NCI-H1930 (cell line): ENCODE data around the gene ADGRB3.
"Not testable (repeated sequence)": the region's sequence is repeated elsewhere in the genome, so short reads cannot be mapped to it uniquely, and the experiment has no call there.

Source experiments
- DNase-seq, 2 experiments: peaks; one replicate each; lab custom pipeline; 2025; lab: John Stamatoyannopoulos, UW

The ADGRB3 gene

DNA sequence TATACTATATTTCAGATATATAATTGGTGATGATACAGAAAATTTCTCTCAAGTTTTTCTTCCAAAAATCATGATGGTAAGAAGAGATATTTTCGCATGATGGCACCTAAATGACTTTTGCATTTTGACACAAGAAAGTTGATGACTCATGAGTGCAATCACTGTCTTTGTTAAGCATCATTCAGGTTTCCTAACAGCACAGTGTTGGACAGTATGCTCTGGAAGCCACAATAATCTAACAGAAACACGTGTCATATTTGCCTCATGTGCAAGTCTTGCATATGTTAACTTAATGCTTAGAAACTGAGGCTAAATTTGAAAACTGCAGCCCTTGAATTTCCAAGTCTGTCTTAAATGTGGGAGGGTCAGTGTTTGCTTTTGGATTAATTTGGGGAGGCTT lies 628.2 kb downstream of the ADGRB3 start:
- no peak for DNase-seq

DNA sequence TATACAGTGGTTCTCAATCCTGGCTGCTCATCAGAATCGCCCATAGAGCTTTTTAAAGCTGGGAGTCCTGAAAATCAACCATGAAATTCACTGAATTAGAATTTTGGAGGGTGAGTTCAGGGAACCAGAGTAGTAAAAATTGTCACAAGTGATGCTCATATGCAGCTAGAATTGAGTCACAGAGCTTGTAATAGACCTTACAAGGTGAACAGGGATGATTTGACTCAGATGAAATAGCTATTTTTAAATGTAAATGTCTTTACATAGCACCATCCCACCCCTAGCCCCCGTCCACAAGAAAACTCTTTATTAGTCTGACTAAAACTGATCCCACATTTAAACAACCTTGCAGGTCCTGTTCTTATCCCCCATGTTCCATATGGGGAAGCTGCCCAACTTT lies 630.0 kb downstream of the ADGRB3 start:
- no peak for DNase-seq

DNA sequence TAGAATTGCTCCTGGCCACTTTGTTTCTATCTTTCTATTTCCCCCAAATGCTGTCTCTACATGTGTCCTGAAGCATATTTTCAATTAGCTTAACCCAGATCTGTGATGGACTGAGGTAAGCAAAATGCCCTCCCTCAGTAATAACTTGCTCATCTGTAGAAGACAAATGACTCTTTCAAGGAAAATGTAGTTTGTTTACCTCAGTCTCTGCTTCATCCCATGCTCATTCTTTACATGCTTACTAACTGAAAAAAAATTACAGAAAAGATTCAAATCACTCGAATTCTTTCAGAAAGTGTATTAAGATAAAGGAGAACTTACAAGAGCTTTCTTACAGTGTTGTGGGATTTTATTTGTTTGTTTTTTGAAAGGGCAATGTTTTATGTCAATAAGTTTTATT lies 630.6 kb downstream of the ADGRB3 start:
- no peak for DNase-seq

- DNase-seq: no peak
These were observed 641.1 kb downstream of the ADGRB3 start for GRCh38 chr6:69276204-69276603.

DNA sequence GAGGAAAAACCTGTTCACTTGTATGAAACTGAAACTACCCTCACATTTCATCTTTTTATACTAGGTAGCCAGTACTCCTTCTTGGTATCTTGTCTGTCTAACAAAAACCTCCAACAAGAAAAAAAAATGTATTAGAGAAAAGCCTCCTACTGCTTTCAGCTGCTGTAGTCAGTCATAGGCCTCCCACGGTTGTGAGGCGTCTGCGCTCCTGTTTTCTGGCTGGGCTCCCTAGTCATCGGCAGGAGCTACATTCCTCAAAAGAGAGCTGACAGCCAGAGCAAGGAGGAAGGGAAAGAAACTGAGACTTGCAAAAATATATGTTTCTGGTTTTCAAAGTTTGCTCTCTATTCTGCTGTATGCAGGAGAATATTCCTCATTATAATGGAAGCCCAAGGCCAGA lies 644.7 kb downstream of the ADGRB3 start:
- DNase-seq: no peak

GRCh38 chr6:69280858-69281257 lies 645.8 kb downstream of the ADGRB3 start:
- DNase-seq: no peak

DNA sequence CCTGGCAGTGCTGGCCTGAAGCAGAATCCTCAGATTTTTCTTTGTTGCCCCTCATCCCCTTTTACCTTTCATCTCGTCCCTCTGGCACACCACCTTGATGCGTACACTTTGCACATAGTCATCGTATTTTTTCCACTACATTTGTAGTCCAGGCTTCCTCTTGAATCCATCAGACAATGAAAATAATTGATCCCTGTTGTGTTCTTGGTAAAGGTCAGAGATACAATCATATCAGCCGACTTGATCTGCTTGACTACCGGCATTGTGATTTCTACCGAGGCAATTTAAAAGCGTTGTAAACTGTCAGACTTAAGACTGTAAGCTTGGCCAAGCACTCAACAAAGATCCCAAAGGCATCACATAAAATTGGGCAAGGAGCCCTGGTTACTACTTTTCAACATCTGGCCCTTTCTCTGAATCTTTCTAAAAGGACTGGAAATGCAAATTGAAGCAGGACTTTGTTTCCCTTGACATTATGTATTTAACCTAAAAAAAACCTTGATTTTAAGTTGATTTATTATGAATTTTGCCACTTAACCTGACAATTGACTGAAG lies 649.2 kb downstream of the ADGRB3 start:
- DNase-seq: no peak

DNA sequence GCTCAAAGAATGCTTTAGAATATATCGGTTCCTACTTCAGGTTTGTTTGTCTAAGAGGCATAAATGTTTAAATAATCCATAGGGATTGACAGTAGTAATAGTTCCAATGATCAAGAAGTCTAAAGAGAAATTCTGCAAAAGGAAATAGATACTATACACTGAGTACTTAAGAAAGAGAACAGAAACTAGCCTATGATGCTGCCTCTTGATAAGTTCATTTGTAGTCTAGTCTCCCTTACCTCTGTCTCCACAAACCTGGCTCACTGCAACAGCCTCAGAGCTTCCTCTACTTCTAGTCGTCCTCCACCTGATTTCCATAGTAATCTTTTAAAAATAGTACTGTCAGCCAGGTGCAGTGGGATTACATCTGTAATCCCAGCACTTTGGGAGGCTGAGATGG lies 650.0 kb downstream of the ADGRB3 start:
- DNase-seq: no peak

DNA sequence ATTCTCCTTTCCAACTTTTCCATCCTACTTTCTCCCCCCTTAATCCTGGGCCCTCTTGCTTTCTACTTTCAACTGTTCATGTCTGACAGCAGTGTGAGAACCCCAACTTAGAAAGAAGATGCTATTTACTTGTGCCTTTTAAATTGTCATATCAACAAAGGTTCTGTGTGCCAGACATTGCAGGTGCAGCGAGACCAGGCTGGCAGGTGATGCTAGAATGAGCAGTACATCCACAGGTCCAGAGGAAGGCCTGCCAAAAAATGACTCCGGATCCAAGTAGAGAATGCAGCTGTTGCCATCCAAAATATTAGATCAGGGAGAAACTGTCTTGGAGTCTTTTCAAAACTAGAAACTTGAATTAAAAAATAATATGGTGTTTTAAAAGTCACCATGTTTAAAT lies 651.2 kb downstream of the ADGRB3 start:
- DNase-seq: no peak

DNA sequence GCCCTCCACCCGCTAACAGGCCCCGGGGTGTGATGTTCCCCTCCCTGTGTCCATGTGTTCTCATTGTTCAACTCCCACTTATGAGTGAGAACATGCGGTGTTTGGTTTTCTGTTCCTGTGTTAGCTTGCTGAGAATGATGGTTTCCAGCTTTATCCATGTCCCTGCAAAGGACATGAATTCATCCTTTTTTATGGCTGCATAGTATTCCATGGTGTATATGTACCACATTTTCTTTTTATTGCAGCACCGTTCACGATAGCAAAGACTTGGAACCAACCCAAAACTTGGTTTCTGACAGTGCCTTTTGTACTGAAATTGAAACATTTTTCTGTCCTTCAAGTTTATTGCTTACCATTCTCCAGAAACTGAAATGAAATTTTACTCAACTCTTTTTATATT lies 653.1 kb downstream of the ADGRB3 start:
- not testable (repeated sequence) for DNase-seq

DNA sequence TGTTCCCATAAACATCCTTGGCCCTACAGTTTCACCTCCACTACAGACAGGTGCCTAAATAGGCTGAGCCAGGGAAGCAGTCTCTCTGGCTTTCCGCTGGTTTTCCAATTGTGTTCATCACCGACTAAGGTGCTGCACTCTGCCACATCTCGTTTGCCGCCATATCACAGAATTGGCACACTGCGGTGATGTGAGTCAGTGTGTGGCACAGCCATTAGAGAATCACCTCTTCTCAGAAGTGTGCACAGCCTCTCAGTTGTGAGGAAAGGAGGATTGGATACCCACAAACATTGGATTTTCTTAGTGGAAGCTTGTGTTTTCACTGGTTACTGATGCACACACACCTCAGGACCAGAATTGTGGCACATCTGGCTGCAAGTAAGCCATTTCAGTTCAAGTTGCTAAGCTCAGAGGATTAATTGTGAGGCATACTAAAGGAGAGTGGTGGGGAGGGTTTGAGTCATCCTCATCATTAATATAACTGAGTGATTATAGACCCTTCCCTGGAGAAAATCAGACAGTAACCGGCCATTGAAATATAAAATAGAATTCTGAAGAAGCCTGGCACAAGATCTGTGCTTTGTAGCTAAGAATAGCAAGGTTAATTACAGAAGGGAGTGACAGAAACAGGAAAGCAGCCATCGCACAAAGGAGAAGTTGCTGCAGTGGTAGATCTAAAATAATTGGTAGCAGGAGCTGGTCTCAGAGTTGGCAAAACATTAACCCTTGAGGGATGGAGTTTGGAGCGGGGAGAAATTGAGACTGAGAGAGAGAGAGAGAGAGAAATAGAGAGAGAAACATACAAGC lies 654.8 kb downstream of the ADGRB3 start:
- no peak for DNase-seq

DNA sequence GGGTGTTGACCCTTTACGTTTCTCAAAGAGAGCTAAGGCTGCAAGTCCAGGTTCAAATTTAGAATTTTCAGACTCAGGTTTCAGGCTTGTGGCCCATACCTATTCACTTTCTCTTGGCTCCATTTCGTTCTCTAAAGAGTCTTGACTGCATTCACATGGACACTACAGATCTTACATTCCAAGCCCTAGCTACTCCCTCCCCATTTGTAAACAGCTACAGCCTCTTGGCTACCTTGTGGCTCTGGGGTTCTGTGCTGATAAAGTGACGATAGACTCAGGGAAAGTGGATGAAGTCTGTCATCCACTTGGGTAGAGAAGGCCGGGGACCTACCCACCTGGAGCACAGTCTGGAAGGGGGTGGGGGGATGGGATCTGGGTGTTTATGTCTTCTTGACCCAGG lies 658.4 kb downstream of the ADGRB3 start:
- DNase-seq: no peak

DNA sequence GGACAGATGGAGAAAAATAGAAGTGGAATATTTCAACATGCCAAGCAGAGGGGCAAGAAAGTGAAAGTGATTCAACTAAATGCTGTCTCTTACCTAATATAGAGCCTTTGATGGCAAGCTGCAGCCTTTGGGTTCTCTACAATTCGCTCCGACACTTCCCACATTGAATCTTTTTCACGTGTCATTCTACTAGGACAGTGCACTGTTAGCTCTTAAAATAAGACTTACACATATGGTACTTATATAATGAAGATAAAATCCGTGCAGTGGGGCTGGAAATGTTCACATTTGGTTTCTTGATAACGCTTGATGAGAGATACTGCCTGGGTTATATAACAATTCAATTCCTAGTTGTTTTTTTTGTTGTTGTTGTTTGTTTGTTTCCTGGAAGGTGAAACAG lies 659.3 kb downstream of the ADGRB3 start:
- DNase-seq: no peak

DNA sequence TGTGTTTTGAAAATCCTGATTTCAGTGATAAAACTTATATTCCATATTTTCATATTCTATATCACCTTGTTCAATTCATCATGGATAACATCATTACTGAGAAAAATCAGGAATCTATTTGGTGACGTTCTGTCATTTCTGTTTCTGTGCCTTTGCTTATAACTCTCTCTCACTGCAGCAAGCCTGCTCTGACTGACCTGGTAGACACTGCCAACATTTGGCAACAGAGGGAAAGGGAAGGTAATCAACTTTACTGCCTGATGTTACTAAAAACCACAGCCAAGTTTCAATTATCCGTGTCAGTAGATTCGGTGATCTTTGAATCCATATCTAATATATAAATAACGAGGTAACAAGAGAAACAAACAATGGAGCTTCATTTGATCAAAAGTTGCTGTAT lies 659.8 kb downstream of the ADGRB3 start:
- no peak for DNase-seq

DNA sequence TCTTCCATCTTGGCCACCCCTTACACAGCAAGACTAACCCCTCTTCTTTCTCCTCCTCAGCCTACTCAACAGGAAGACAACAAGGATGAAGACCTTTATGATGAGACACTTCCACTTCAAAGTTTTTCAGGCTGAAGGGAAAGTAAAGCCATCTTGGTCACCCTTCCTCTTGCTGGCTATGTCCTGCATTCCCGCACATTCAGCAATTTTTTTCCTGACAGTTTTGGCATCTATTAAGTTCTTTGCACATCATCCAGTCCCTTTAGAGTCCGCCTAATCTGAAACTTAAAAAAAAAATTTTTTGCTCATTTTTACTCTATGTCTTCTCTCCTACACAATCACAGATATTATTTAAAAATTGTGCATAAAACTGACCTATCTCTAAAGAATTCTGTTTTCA lies 668.3 kb downstream of the ADGRB3 start:
- no peak for DNase-seq

GRCh38 chr6:69305456-69305855 lies 670.4 kb downstream of the ADGRB3 start:
- DNase-seq: no peak

GRCh38 chr6:69308584-69308983 lies 673.5 kb downstream of the ADGRB3 start:
- DNase-seq: no peak

DNA sequence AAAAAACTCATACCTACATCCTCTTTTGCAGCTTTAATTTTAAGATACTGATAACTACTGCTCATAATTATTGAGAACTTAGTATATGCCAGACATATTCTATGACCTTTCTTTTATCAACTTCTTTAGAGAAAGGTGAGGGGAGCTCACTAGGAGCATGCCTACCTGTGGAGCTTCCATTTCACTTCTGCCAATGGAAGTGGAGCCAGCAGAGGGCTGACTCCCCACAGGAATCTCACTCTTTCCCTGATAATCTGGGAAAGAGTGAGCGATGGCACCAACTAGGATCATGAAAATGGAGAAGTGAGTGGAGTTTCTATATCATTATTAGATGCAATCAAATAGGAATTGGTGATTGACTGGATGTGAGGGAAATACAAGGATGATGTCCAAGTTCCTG lies 676.8 kb downstream of the ADGRB3 start:
- no peak for DNase-seq

GRCh38 chr6:69314001-69314400 lies 678.9 kb downstream of the ADGRB3 start:
- DNase-seq: no peak

DNA sequence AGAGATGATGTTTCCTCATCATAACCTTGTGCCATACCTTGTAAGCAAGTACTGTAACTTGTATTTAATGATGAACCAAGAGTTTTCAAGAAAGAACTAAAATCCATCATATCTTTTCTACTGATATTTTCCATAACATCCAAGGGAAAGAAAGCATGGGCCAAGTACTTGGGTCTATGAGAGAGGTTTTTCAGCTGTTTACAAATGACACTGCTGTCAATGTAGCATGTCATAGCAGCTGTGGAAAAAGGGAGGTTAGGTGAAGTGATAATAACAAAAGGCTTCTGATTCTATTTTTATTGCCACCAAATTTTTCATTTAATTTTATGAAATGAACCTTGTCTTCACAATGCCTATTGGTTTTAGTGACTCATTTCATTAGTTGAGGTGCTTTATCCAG lies 679.4 kb downstream of the ADGRB3 start:
- no peak for DNase-seq

DNA sequence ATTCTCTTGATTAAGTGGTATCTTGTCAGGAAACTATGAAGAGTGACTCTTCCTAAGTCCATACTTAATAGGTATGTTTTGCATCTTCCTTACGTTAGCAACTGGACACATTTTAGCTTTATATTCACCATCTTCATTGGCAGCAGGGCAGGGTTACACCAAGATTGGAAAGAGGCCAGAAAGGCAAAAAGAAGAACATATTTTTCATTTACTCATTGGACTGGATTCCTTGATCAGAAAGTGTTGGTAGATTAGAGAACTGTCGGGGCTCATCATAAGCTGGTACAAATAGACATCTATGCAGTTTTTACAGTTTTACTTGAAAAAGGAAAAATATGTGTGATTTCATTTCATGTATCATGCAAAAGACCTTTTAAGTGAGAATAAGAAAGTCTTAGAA lies 696.8 kb downstream of the ADGRB3 start:
- no peak for DNase-seq

- no peak for DNase-seq
These were observed 702.2 kb downstream of the ADGRB3 start for GRCh38 chr6:69337311-69337710.

DNA sequence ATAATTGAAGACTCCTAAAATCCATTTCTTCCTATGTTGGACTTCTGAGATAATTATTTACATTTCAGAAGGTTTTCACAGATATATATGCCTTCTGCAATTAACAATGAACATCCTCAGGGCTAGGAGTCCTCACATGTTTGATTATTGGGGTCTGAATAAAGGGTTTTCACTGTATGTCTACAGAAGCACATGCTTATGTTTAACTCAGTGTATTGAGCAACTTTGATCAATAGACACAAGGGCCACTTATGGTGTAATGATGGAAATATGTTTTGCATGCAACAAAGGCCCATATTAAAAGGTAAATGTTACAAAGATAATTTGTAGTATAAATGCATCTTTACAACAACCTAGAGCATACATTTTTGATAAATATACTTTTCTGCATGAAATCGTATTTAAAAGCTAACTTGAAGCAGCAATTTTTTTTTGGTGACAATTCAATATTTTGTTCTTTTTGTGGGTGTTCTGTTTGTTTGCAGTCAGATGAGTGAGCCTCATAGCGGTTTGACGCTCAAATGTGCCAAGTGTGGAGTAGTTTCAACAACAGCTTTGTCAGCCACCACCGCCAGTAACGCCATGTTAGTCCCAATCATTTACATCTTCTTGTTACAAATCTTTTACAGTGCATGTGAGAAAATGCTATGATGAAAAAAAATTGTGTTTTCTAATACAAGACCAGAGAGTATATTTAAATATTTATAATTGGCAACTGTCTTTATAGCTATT lies 703.5 kb downstream of the ADGRB3 start:
- DNase-seq: no peak
